HepG2 (cell line): ENCODE data around the gene NPPC. TPM values are rescaled to one million over a fixed set of nuclear protein-coding genes. Genes with fewer than 3 reads are reported as not detected.

Source experiments
- CHD4 ChIP-seq: fragments of 200-600 bp; sonication (generic); IDR thresholded peaks from 2 replicates; pipeline ENCODE4 v1.7.0; 2017; ENCODE audit warnings: mild to moderate bottlenecking, low read length, borderline replicate concordance
- FIP1L1 ChIP-seq: fragments of 200-400 bp; formaldehyde crosslinking; IDR thresholded peaks from 2 replicates; pipeline ENCODE4 v1.6.1; 2018; ENCODE audit warnings: low read depth, mild to moderate bottlenecking, low read length, moderate library complexity, borderline replicate concordance; ENCODE audit not compliant: insufficient read depth
- HNRNPL ChIP-seq: fragments of 200-400 bp; formaldehyde crosslinking; IDR thresholded peaks from 2 replicates; pipeline ENCODE4 v1.6.1; 2017; ENCODE audit warnings: mild to moderate bottlenecking, low read depth, low read length
- HOXA9 ChIP-seq: sonication (generic); formaldehyde crosslinking; IDR thresholded peaks from 2 replicates; pipeline ENCODE4 v1.8.1; 2022; ENCODE audit warnings: missing genetic modification reagents, mild to moderate bottlenecking, moderate library complexity, borderline replicate concordance
- NFIC ChIP-seq: IDR thresholded peaks from 2 replicates; pipeline ENCODE4 v1.6.1; 2012; ENCODE audit warnings: mild to moderate bottlenecking, low read length, inconsistent platforms
- PHF21A ChIP-seq: sonication (generic); formaldehyde crosslinking; IDR thresholded peaks from 2 replicates; pipeline ENCODE4 v1.5.0; 2020; ENCODE audit warnings: mild to moderate bottlenecking, missing genetic modification reagents
- REL ChIP-seq: sonication (generic); formaldehyde crosslinking; conservative IDR thresholded peaks from 2 replicates; pipeline ENCODE4 v1.8.0; 2022; ENCODE audit warnings: mild to moderate bottlenecking, missing genetic modification reagents, moderate library complexity
- SOX5 ChIP-seq: IDR thresholded peaks from 2 replicates; pipeline ENCODE4 v1.6.1; 2016; ENCODE audit warnings: borderline replicate concordance
- ZBTB14 ChIP-seq: sonication (generic); formaldehyde crosslinking; IDR thresholded peaks from 2 replicates; pipeline ENCODE4 v1.4.0; 2020; ENCODE audit warnings: missing genetic modification reagents
- ZNF660 ChIP-seq: sonication (generic); formaldehyde crosslinking; IDR thresholded peaks from 2 replicates; pipeline ENCODE4 v1.5.1; 2020; ENCODE audit warnings: mild to moderate bottlenecking, low read depth, missing genetic modification reagents, borderline replicate concordance
- ZNF740 ChIP-seq: sonication (generic); formaldehyde crosslinking; IDR thresholded peaks from 2 replicates; pipeline ENCODE4 v1.4.0; 2020; ENCODE audit warnings: missing genetic modification reagents
- ZNF788 ChIP-seq: sonication (generic); formaldehyde crosslinking; IDR thresholded peaks from 2 replicates; pipeline ENCODE4 v1.5.0; 2020; ENCODE audit warnings: mild to moderate bottlenecking, missing genetic modification reagents, borderline replicate concordance
- polyA plus RNA-seq, 8 experiments: library from polyadenylated mRNA; depleted of rRNA in 3 of 8; stranded (reverse) in 7 of 8; unstranded in 1 of 8; fragments of >200 nt; fragmentation: Illumina TruSeq in 4 of 8; extraction: Trizol in 4 of 8; gene quantifications; 2 replicates each; pipeline versions ENCODE4 v1.2.1 to v1.2.3, GENCODE V29; 2011 to 2016; ENCODE audit warnings: low read depth in 4 of 8, missing spikeins in 1 of 8, mixed read lengths in 1 of 8; ENCODE audit not compliant: insufficient read depth in 1 of 8
- total RNA-seq, 5 experiments: library from RNA; depleted of rRNA; stranded (reverse); fragments of >200 nt; fragmentation: Illumina TruSeq; extraction: Trizol; gene quantifications; 2 replicates each; pipeline ENCODE4 v1.2.3, GENCODE V29; 2016; ENCODE audit warnings: low read depth in 1 of 5
- TF ChIP-seq, protein P1 (sequence below): sonication (generic); formaldehyde crosslinking; IDR thresholded peaks from one replicate; pipeline ENCODE4 v1.5.1; 2020; ENCODE audit warnings: mild to moderate bottlenecking, missing genetic modification reagents; ENCODE audit errors: not compliant biosample characterization
- TF ChIP-seq, protein P2 (sequence below): sonication (generic); formaldehyde crosslinking; IDR thresholded peaks from 2 replicates; pipeline ENCODE4 v1.4.0; 2020; ENCODE audit warnings: missing genetic modification reagents, mild to moderate bottlenecking, borderline replicate concordance
- TF ChIP-seq, protein P3 (sequence below): fragments of 450-650 bp; IDR thresholded peaks from 2 replicates; pipeline ENCODE4 v1.6.1; 2017

NPPC gene
- total and polyA plus RNA-seq, 2 of the 13 experiments (the other 11 are each of a cell fraction or from before 2014, with no cell fraction given), result 0.11 TPM; not detected in 1

GRCh38 chr2:231932985-231933915 lies 7.1 kb upstream of the NPPC start (continued):
- TF ChIP-seq, protein P1, sequence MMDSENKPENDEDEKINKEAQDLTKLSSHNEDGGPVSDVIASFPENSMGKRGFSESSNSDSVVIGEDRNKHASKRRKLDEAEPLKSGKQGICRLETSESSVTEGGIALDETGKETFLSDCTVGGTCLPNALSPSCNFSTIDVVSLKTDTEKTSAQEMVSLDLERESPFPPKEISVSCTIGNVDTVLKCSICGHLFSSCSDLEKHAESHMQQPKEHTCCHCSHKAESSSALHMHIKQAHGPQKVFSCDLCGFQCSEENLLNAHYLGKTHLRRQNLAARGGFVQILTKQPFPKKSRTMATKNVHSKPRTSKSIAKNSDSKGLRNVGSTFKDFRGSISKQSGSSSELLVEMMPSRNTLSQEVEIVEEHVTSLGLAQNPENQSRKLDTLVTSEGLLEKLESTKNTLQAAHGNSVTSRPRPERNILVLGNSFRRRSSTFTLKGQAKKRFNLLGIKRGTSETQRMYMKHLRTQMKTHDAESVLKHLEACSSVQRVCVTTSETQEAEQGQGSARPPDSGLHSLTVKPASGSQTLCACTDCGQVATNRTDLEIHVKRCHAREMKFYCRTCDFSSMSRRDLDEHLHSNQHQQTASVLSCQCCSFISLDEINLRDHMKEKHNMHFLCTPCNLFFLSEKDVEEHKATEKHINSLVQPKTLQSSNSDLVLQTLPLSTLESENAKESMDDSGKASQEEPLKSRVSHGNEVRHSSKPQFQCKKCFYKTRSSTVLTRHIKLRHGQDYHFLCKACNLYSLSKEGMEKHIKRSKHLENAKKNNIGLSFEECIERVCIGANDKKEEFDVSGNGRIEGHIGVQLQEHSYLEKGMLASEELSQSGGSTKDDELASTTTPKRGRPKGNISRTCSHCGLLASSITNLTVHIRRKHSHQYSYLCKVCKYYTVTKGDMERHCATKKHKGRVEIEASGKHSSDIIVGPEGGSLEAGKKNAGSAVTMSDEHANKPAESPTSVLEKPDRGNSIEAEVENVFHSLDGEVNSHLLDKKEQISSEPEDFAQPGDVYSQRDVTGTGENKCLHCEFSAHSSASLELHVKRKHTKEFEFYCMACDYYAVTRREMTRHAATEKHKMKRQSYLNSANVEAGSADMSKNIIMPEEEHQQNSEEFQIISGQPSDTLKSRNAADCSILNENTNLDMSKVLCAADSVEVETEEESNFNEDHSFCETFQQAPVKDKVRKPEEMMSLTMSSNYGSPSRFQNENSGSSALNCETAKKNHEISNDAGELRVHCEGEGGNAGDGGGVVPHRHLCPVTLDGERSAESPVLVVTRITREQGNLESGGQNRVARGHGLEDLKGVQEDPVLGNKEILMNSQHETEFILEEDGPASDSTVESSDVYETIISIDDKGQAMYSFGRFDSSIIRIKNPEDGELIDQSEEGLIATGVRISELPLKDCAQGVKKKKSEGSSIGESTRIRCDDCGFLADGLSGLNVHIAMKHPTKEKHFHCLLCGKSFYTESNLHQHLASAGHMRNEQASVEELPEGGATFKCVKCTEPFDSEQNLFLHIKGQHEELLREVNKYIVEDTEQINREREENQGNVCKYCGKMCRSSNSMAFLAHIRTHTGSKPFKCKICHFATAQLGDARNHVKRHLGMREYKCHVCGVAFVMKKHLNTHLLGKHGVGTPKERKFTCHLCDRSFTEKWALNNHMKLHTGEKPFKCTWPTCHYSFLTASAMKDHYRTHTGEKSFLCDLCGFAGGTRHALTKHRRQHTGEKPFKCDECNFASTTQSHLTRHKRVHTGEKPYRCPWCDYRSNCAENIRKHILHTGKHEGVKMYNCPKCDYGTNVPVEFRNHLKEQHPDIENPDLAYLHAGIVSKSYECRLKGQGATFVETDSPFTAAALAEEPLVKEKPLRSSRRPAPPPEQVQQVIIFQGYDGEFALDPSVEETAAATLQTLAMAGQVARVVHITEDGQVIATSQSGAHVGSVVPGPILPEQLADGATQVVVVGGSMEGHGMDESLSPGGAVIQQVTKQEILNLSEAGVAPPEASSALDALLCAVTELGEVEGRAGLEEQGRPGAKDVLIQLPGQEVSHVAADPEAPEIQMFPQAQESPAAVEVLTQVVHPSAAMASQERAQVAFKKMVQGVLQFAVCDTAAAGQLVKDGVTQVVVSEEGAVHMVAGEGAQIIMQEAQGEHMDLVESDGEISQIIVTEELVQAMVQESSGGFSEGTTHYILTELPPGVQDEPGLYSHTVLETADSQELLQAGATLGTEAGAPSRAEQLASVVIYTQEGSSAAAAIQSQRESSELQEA (CRISPR knock-in tag), result no peak
- 0 out of 2 replicates have a peak, but pooled peaks have one; percentile 26 for TF ChIP-seq HNRNPL
- TF ChIP-seq ZNF740, result no peak
- no peak for TF ChIP-seq SOX5
- TF ChIP-seq ZNF660 (CRISPR knock-in tag), result no peak
- no peak for TF ChIP-seq FIP1L1
- no peak for TF ChIP-seq HOXA9 (CRISPR knock-in tag)
- TF ChIP-seq CHD4, result no peak
- no peak for TF ChIP-seq NFIC
- TF ChIP-seq, protein P2, sequence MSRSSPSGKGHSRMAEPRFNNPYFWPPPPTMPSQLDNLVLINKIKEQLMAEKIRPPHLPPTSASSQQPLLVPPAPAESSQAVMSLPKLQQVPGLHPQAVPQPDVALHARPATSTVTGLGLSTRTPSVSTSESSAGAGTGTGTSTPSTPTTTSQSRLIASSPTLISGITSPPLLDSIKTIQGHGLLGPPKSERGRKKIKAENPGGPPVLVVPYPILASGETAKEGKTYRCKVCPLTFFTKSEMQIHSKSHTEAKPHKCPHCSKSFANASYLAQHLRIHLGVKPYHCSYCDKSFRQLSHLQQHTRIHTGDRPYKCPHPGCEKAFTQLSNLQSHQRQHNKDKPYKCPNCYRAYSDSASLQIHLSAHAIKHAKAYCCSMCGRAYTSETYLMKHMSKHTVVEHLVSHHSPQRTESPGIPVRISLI, result no peak
- no peak for TF ChIP-seq ZNF788
- TF ChIP-seq PHF21A (CRISPR knock-in tag), result no peak
- TF ChIP-seq, protein P3, sequence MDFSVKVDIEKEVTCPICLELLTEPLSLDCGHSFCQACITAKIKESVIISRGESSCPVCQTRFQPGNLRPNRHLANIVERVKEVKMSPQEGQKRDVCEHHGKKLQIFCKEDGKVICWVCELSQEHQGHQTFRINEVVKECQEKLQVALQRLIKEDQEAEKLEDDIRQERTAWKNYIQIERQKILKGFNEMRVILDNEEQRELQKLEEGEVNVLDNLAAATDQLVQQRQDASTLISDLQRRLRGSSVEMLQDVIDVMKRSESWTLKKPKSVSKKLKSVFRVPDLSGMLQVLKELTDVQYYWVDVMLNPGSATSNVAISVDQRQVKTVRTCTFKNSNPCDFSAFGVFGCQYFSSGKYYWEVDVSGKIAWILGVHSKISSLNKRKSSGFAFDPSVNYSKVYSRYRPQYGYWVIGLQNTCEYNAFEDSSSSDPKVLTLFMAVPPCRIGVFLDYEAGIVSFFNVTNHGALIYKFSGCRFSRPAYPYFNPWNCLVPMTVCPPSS, result no peak
- 0 out of 2 replicates have a peak, but pooled peaks have one; percentile 9 for TF ChIP-seq REL (CRISPR knock-in tag)
- no peak for TF ChIP-seq ZBTB14 (CRISPR knock-in tag)
